Progenitor cell of endocrine pancreas (in vitro differentiated cells): ENCODE measurements around the gene GALNT1. TPM values are rescaled to one million over a fixed set of nuclear protein-coding genes. Genes with fewer than 3 reads are reported as not detected.

Experiments
- DNase-seq: peaks from one replicate; pipeline ENCODE4 v3.0.0; 2021; ENCODE audit warnings: low spot score; ENCODE audit not compliant: unreplicated experiment
- H3K27ac Mint-ChIP-seq: 2 replicates; pipeline ENCODE4 v1.8.0; 2021; ENCODE audit warnings: mild to moderate bottlenecking, moderate library complexity, mixed read lengths
- H3K27me3 Mint-ChIP-seq: 2 replicates; pipeline ENCODE4 v1.8.0; 2021; ENCODE audit warnings: mixed read lengths
- H3K36me3 Mint-ChIP-seq: 2 replicates; pipeline ENCODE4 v1.8.0; 2022; ENCODE audit warnings: mixed read lengths; ENCODE audit not compliant: insufficient read depth
- H3K4me1 Mint-ChIP-seq: 2 replicates; pipeline ENCODE4 v1.8.0; 2021; ENCODE audit warnings: low read depth, mixed read lengths
- H3K4me3 Mint-ChIP-seq: 2 replicates; pipeline ENCODE4 v1.8.0; 2021; ENCODE audit warnings: low read depth, mild to moderate bottlenecking, moderate library complexity, mixed read lengths
- H3K9me3 Mint-ChIP-seq: 2 replicates; pipeline ENCODE4 v1.8.0; 2021; ENCODE audit warnings: low read depth, mixed read lengths
- CTCF ChIP-seq: fragments of 200-600 bp; sonication (generic); IDR thresholded peaks from one replicate; pipeline ENCODE4 v1.5.0; 2021; ENCODE audit warnings: antibody characterized with exemption, mild to moderate bottlenecking; ENCODE audit not compliant: unreplicated experiment
- total RNA-seq: library from RNA; stranded (reverse); gene quantifications from 2 replicates; pipeline ENCODE4 v1.2.1, GENCODE V29; 2021

GALNT1 gene
- total RNA-seq, 1 donor from 2014 or later: 92.8 TPM

GRCh38 chr18:35713545-35713944, 132.0 kb downstream of the GALNT1 start:
- TF ChIP-seq CTCF: no peak
- H3K9me3 Mint-ChIP-seq: peaks cover 19% of the 10 kb centered on the region
- no peak overlapping the region for H3K27ac Mint-ChIP-seq
- H3K36me3 Mint-ChIP-seq: peaks cover 23% of the 10 kb centered on the region
- no peak for DNase-seq
- H3K27me3 Mint-ChIP-seq: no peaks in the 10 kb centered on the region
- H3K4me3 Mint-ChIP-seq: no peak overlapping the region
- peaks cover 9% of the 10 kb centered on the region for H3K4me1 Mint-ChIP-seq

GRCh38 chr18:35714539-35714938, 133.0 kb downstream of the GALNT1 start:
- no peak for DNase-seq
- Mint-ChIP-seq H3K27ac (no peak overlapping the region), H3K4me3 (no peak overlapping the region), H3K36me3 (peaks cover 21% of the 10 kb centered on the region), H3K4me1 (peaks cover 9% of the 10 kb centered on the region), H3K9me3 (peaks cover 27% of the 10 kb centered on the region), H3K27me3 (no peaks in the 10 kb centered on the region)
- TF ChIP-seq CTCF: no peak

- TF ChIP-seq CTCF: no peak
- H3K4me3 Mint-ChIP-seq: no peak overlapping the region
Observed at GRCh38 chr18:35715139-35715538, 133.6 kb downstream of the GALNT1 start.

GRCh38 chr18:35716169-35716831, 134.8 kb downstream of the GALNT1 start:
- no peak for TF ChIP-seq CTCF
- Mint-ChIP-seq H3K27me3 (no peaks in the 10 kb centered on the region), H3K4me3 (no peak overlapping the region), H3K36me3 (peaks cover 19% of the 10 kb centered on the region), H3K4me1 (peaks cover 5% of the 10 kb centered on the region), H3K9me3 (peaks cover 29% of the 10 kb centered on the region), H3K27ac (no peak overlapping the region)
- DNase-seq: no peak

More at GRCh38 chr18:35715139-35715538, 133.6 kb downstream of the GALNT1 start:
- peaks cover 21% of the 10 kb centered on the region for H3K36me3 Mint-ChIP-seq
- no peaks in the 10 kb centered on the region for H3K27me3 Mint-ChIP-seq
- DNase-seq: no peak
- peaks cover 9% of the 10 kb centered on the region for H3K4me1 Mint-ChIP-seq
- no peak overlapping the region for H3K27ac Mint-ChIP-seq
- peaks cover 29% of the 10 kb centered on the region for H3K9me3 Mint-ChIP-seq

GRCh38 chr18:35717182-35717581, 135.6 kb downstream of the GALNT1 start:
- Mint-ChIP-seq H3K27me3 (no peaks in the 10 kb centered on the region), H3K4me3 (no peak overlapping the region), H3K9me3 (peaks cover 29% of the 10 kb centered on the region), H3K27ac (no peak overlapping the region), H3K4me1 (peaks cover 3% of the 10 kb centered on the region), H3K36me3 (peaks cover 19% of the 10 kb centered on the region)
- no peak for TF ChIP-seq CTCF
- DNase-seq: no peak
